Stimulated activated CD8-positive, alpha-beta memory T cell treated with anti-CD3 and anti-CD28 coated beads, Interleukin-12 subunit alpha, Interleukin-12 subunit beta, amount 100 ng/mL, for 24 hours (primary cell): ENCODE data around the gene SCN8A.

Experiments used
- DNase-seq: peaks from one replicate; pipeline ENCODE4 v3.0.0-alpha.2; 2020; ENCODE audit errors: extremely low read depth

SCN8A gene

DNA sequence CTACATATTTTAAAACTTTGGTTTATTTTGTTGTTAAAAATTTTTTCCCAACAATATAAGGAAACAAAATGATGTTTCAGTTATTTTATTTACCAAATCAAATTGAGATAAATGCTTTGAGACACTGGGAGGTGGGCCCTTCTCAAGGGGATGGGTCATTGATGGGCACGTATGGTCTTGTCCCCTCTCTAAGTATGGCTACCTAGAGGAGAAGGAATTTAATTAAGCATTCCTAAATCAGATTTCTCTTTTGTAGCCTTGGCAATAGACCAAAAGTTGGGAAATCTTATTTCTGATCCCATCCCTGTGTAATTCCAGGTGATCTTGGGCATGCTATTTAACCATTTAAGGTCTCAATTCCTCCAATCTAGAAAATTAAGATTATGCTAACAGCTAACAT lies 79.0 kb downstream of the SCN8A start:
- DNase-seq = no peak

GRCh38 chr12:51672334-51672733 lies 81.3 kb downstream of the SCN8A start:
- DNase-seq = no peak

DNA sequence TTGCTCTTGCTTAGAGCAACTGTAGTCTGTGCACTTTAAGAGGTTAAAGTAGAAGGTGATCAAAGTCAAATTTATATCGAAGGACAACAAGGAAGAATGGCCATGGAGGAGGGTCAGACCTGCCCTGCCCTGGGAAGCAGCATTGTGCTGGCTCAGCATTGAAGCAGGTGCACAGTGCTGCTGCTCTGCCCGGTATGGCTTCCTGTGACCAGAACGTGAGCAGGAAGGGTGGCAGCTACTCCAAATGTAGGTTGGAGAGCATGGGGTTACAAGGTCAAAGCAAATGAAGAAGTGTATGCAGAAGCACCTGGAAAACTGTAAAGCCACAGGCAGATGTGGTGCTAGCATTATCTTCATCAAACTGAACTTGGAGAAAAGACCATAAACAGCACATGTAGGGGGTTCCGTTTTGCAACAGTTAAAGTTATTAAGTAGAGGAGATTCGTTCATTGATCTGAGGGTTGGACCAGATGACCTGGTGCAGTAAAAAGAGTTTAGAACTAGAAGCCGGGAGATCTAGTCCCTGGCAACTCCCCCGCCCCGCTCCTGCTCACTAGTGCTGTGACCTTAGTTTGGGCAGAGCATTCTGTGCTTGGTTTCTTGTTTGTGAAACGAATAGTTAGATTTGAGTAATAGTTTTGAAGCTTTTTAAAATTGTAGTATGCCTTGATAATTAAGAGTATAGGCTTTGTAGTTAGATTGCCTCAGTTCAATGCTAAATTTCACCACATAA lies 84.2 kb downstream of the SCN8A start:
- no peak for DNase-seq

DNA sequence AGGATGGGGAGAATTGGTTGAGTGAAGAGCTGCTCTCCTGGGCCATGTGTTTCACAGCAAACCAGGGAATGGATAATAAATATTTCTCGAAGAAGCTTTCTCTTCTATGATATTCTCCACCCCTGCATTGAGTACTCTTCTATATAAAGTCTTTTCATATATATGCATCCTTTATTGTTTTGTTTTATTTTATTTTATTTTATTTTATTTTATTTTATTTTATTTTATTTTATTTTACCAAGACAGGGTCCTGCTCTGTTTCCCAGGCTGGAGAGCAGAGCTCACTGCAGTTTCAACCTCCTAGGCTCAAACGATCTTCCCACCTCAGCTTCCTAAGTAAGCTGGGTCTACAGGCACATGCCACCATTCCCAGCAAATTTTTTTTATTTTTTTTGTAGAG lies 85.8 kb downstream of the SCN8A start:
- DNase-seq = no peak

DNA sequence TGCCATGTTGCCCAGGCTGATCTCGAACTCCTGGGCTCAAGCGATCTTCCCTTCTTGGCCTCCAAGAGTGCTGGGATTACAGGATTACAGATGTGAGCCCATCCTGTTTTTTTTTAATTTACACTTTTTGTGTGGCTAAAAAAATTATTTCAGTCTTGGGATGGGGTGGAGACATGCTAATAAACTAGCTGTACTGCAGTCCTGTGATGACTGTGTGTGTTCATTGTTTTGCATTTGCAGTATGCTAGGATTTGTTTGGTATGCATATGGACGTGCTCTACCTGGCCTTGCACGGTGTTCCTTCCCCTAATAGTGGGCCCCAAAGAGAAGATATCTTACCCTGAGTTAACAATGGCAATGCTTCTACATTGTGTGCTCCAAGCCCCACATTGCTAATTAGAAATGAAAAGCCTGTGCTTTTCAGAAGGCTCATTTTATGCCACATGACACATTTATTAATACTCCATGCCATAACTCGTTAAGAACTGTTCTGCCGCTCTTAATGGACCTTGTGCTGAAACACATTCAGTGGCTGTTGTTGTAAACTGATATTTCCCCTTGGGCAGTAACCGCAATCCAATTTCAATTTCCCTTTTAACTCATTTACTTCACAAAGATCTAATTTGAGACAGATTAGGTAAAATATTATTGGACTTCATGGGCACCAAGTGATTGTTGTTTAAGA lies 86.4 kb downstream of the SCN8A start:
- DNase-seq = no peak

DNA sequence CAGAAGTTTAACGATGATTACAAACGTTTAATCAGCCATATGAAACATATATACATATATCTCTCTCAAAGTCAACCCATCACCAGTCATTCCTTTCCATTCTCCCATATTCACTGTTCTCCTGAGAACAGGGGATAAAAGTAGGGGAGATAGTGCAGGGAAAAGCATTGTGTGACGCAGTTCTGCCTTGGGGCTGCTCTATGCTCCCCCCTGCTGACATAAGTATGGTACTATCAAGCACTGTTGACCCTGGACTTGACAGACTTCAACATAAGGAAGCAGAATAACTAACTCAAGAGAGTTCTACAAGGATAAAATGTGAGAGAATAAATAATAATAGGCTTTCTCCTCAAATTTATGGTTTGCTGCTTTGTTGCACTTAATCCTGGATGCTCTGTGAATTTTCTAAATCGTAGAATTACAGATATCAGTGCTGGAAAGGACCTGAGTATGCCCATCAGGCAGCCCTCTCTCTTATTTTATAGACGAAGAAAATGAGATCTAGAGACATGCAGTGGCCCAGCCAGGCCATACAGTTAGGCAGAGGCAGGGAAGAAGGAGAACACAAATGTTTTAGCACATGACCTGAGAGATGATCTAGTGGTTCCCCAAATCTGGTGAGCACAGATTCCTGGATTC lies 87.2 kb downstream of the SCN8A start:
- no peak for DNase-seq

DNA sequence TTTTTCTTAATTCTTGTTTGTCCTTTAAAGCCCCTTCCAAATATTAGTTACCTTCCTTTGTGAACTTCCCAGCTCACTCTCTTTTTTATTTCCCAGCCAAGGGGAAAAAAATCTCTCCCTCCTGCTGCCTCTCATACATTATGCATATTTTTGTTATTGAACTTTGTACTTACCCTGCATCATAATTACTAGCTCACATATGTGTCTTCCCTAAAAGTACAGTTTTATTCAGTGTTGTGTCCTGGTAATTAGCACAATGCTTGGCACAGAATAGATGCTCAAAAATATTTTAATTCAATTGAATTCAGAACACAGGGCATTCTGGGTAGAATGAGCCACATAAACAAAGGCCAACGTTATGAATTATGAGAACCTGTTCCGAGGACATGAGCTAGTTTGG lies 91.9 kb downstream of the SCN8A start:
- DNase-seq = no peak

GRCh38 chr12:51683763-51684357 lies 92.8 kb downstream of the SCN8A start:
- no peak for DNase-seq

GRCh38 chr12:51686727-51687126 lies 95.7 kb downstream of the SCN8A start:
- no peak for DNase-seq

GRCh38 chr12:51687177-51687576 lies 96.1 kb downstream of the SCN8A start:
- no peak for DNase-seq

DNA sequence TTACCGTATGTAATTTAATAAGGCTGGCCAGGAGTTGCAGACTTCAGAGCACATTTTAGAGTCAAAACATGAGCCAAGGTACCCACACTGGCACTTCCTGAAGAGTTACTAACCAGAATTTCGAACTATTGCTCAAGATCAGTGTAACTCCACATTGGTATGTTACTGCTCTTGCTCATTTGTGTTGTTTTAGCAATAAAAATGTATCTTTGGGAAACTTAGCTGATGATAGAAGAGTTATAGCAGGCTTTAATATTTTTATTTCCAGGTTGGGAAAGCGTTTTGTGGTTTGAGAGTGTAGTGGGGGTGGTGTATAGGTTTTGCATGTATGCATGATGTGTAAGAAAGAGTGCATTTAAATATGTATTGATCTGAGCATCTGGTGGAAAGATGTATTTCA lies 96.6 kb downstream of the SCN8A start:
- no peak for DNase-seq

DNA sequence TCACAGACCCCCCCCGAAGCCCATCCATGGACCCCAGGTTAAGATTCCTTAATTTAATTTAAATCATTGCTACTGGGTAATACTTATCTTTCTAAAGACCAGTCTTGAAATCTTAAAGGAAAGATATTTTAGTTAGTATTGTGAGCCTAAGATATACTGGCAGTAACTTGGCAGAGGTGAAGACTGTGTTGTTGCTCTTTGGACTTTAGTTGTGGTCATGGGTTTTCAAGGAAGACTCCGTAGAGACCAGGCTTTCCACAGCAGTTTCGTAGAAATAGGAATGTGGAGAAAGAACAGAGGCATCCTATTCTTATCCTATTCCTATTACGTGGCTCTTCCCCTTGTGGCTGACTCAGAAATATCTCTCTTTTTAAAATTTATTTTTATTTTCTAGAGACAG lies 99.0 kb downstream of the SCN8A start:
- no peak for DNase-seq

GRCh38 chr12:51692016-51692415 lies 101.0 kb downstream of the SCN8A start:
- DNase-seq = no peak

GRCh38 chr12:51693569-51693968 lies 102.5 kb downstream of the SCN8A start:
- DNase-seq = no peak

GRCh38 chr12:51694146-51694545 lies 103.1 kb downstream of the SCN8A start:
- no peak for DNase-seq

DNA sequence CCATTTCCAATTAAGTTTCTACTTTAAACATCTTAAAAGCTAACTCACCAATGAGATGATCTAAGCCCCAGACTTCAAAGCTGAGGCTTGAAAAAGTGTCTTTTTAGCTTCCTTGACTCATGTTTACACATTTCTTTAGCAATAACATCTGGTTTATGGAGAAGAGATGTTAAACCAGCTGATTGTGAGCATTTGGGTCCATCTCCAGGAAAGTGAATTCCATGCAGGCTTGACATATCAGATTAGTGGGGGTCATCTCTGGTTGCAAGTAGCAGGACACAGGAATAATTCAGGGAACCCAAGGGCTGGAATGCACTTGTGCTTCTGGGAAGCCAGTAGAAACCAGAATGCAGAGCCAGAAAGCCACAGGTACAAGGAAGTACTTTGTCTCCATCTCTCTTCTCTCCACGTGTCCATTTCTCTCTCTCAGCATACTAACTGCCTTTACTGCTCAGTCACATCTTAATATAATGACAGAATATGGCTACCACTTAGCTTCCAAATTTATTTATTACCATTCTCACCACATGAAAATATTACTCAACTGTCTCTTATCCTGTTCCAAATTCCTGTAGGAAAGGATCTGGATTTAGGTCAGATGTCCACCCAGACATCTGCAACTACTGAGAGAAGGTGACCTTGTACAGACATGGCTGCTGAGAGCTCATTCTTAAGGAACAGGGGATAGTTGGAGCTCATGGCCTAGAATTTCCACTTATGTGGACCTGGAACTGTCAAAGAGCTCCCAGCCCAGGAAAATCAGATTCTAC lies 104.4 kb downstream of the SCN8A start:
- no peak for DNase-seq

GRCh38 chr12:51699219-51699618 lies 108.2 kb downstream of the SCN8A start:
- DNase-seq = no peak

- no peak for DNase-seq
Measured at GRCh38 chr12:51700887-51701286, 109.9 kb downstream of the SCN8A start.

- DNase-seq = no peak
Measured at GRCh38 chr12:51702587-51702986, 111.6 kb downstream of the SCN8A start.

GRCh38 chr12:51705450-51705849 lies 114.4 kb downstream of the SCN8A start:
- DNase-seq = no peak

DNA sequence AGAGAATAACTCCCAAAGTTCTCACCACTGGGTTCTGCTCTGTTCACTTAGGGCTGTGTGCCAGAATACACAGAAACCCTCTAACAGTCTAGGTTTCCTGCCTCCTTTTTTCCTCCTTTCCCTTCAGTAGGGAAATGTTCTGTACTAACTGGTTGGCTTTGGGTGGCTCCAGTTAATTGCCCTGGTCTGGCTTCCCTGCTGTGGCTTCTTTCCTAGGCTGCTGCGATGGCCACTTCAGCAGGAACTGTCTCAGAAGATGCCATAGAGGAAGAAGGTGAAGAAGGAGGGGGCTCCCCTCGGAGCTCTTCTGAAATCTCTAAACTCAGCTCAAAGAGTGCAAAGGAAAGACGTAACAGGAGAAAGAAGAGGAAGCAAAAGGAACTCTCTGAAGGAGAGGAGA lies 115.2 kb downstream of the SCN8A start:
- no peak for DNase-seq

DNA sequence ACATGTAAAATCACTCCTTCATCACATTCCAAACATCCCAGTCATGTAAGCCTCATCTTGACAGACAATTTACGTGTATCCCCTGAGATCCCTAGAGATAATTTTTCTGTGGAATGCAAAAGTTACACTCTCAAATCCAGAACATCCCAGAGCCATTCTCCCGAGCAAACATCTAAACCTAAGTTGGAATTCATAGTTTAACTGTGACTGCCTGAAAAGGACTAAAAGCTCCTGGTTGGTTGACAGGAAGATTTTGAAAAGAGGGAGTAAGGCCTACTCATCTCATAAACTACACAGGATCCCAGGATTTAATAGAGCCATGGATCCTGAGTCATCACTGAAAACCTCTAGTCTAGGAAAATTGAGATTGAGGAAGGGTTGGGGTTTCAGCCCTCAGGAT lies 123.6 kb downstream of the SCN8A start:
- no peak for DNase-seq
